Left lung (tissue), 10 donors: ENCODE data around the gene KCMF1. TPM values are rescaled to one million over a fixed set of nuclear protein-coding genes. Genes with fewer than 3 reads are reported as not detected.
A peak's percentile ranks its signal among the peaks of the same experiment; 100 is the strongest.

Experiments used
- ATAC-seq: fragments of 200-7000 bp; cut with Tn5 transposase; one replicate; pipeline ENCODE4 v1.9.1; 2020; ENCODE audit warnings: moderate library complexity
- DNase-seq, 4 donors: peaks; one replicate each; pipeline ENCODE4 v3.0.0-alpha.2; 2013 to 2020
- H3K27ac ChIP-seq, 2 donors: fragments of 200-600 bp; sonication (generic) in 1 of 2; one replicate each; pipeline versions ENCODE4 v1.5.0 to v1.8.0; 2020 to 2021
- H3K27me3 ChIP-seq, 2 donors: fragments of 200-600 bp; sonication (generic) in 1 of 2; one replicate each; pipeline versions ENCODE4 v1.5.0 to v1.8.0; 2020 to 2021
- H3K36me3 ChIP-seq, 2 donors: fragments of 200-600 bp; sonication (generic) in 1 of 2; one replicate each; pipeline versions ENCODE4 v1.5.0 to v1.8.0; 2020 to 2021
- H3K4me1 ChIP-seq, 2 donors: fragments of 200-600 bp; one replicate each; pipeline ENCODE4 v1.8.0; 2021
- H3K4me3 ChIP-seq, 2 donors: fragments of 200-600 bp; sonication (generic) in 1 of 2; one replicate each; pipeline versions ENCODE4 v1.5.0 to v1.8.0; 2020 to 2021; ENCODE audit warnings: mild to moderate bottlenecking in 1 of 2
- H3K9me3 ChIP-seq, 2 donors: fragments of 200-600 bp; sonication (generic) in 1 of 2; one replicate each; pipeline versions ENCODE4 v1.5.0 to v1.8.0; 2020 to 2021
- CTCF ChIP-seq, 2 donors: fragments of 200-600 bp; sonication (generic) in 1 of 2; IDR thresholded peaks; one replicate each; pipeline versions ENCODE4 v1.5.0 to v1.8.0; 2021; ENCODE audit warnings: antibody characterized with exemption in 2 of 2
- intact Hi-C, 2 donors: fragments of 100-400 bp; cut with DNase I; formaldehyde crosslinking; loops; one replicate each; pipeline versions ENCODE4 v1.11.2 to v1.14.2; 2022
- polyA plus RNA-seq, 6 donors: library from polyadenylated mRNA; unstranded; fragments of 120-200 nt; gene quantifications; one replicate each; pipeline ENCODE4 v1.2.1, GENCODE V29; 2013; ENCODE audit not compliant: insufficient read length in 6 of 6
- total RNA-seq, 2 donors: library from RNA; stranded (reverse); fragmentation: NEBNext Ultra II Directional; extraction: Animal tissue kit (Norgen Biotek cat#: 25700); gene quantifications; one replicate each; pipeline ENCODE4 v1.2.1, GENCODE V29; 2021
- donor health status: DM: no; HTN: yes; CAD: no.
- donor health status: DM: no; HTN: no; CAD: no.

KCMF1 gene
- total and polyA plus RNA-seq, 8 donors: 40.1 to 87.1 (median 50.0) TPM

- no peak for ATAC-seq
- Histone ChIP-seq H3K36me3 (no peaks in the 10 kb centered on the region), H3K4me1 (no peaks in the 10 kb centered on the region), H3K27ac (no peak overlapping the region), H3K4me3 (no peak overlapping the region), H3K9me3 (peaks cover 0 to 13% of the 10 kb centered on the region in 2 donors), H3K27me3 (no peaks in the 10 kb centered on the region)
- intact Hi-C loops: no loop called here
- DNase-seq: no peak
- no peak for TF ChIP-seq CTCF (IDR thresholded peaks at IDR 0.05)
These were observed 112.1 kb downstream of the KCMF1 start for GRCh38 chr2:85083092-85083491.

DNA sequence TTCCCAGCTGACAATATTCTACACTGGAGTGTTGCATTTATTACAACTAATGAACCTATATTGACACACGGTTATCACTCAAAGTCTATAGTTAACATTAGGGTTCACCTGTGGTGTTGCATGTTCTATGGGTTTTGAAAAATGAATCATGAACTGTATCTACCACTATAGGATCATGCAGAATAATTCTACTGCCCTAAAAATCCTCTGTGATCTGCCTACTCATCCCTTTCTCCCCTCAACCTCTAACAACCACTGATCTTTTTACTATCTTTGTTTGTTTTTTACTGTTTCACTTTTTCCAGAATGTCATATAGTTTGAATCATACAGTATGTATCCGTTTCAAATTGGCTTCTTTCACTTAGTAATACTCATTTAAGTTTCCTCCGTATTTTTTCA lies 114.6 kb downstream of the KCMF1 start:
- ATAC-seq: no peak
- intact Hi-C loops: no loop called here
- no peak for DNase-seq
- no peaks in the 10 kb centered on the region for H3K27me3 ChIP-seq
- no peaks in the 10 kb centered on the region for H3K4me1 ChIP-seq
- H3K27ac ChIP-seq: no peak overlapping the region
- no peak for TF ChIP-seq CTCF (IDR thresholded peaks at IDR 0.05)
- H3K9me3 ChIP-seq: peaks cover 0 to 13% of the 10 kb centered on the region in 2 donors
- no peaks in the 10 kb centered on the region for H3K36me3 ChIP-seq
- H3K4me3 ChIP-seq: no peak overlapping the region

- Histone ChIP-seq H3K27ac (no peak overlapping the region), H3K9me3 (peaks cover 0 to under 1% of the 10 kb centered on the region in 2 donors), H3K27me3 (no peaks in the 10 kb centered on the region), H3K4me1 (no peaks in the 10 kb centered on the region), H3K4me3 (no peak overlapping the region), H3K36me3 (no peaks in the 10 kb centered on the region)
- intact Hi-C loops: no loop called here
- DNase-seq (no peak), ATAC-seq (no peak)
- no peak for TF ChIP-seq CTCF (IDR thresholded peaks at IDR 0.05)
These were observed 116.6 kb downstream of the KCMF1 start for GRCh38 chr2:85087541-85087940.

DNA sequence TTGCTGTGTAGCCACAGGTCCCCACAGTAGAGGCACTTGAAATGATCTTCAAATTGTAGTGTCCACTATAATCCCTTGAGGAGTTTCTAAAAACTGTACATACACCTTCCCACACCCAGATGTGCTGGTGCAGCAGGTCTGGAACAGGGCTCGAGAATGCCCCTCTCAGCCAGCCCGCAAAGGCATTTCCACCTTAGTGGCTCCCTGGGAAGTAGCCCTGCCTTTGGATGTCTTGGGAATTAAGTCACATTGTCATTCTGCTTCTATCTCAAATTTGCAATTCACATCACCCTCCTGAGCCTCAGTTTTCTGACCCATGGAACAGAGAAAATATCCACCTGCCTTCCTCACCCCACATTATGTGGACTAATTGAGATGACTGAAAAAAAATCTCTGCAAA lies 118.0 kb downstream of the KCMF1 start:
- H3K4me1 ChIP-seq: no peaks in the 10 kb centered on the region
- DNase-seq (no peak), ATAC-seq (no peak)
- no peaks in the 10 kb centered on the region for H3K36me3 ChIP-seq
- TF ChIP-seq CTCF (IDR thresholded peaks at IDR 0.05): no peak
- intact Hi-C loops: no loop called here
- no peak overlapping the region for H3K27ac ChIP-seq
- no peaks in the 10 kb centered on the region for H3K9me3 ChIP-seq
- H3K27me3 ChIP-seq: no peaks in the 10 kb centered on the region
- no peak overlapping the region for H3K4me3 ChIP-seq

DNA sequence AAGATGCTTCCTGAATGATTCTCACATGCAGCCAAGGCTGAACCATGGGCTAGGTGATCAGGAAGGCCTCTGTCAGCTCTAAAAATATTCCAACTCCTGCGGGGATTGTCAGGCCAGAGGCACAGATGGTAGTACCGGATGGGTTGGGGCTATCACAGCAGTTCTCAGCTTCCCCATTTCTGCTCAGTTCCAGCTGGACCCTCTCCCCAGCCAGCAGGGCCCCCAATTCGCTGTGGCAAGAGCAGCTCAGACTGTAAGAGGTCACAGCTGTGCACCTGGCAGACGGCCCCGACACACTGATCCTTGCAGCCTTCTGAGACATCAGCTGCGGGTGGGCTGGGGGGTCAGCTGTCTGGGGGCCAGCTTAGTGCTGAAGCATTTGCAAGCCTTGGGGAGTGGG lies 118.6 kb downstream of the KCMF1 start:
- Histone ChIP-seq H3K36me3 (no peaks in the 10 kb centered on the region), H3K27me3 (no peaks in the 10 kb centered on the region), H3K9me3 (no peaks in the 10 kb centered on the region), H3K4me3 (no peak overlapping the region), H3K27ac (no peak overlapping the region), H3K4me1 (no peaks in the 10 kb centered on the region)
- TF ChIP-seq CTCF (IDR thresholded peaks at IDR 0.05): no peak
- intact Hi-C loops: no loop called here
- ATAC-seq (no peak), DNase-seq (peak in 1 of 4 donors; percentile 58)
